ENCODE measurements around the gene TP53I13. TPM values are rescaled to one million over a fixed set of nuclear protein-coding genes. Genes with fewer than 3 reads are reported as not detected.
A peak's percentile ranks its signal among the peaks of the same experiment; 100 is the strongest.

TP53I13 gene
- total and polyA plus RNA-seq, 10 donors = 39.5 to 209 (median 72.0) TPM

- Histone ChIP-seq H3K4me1 (peaks cover 36 to 83% (median 70%) of the 10 kb centered on the region in 6 donors), H3K4me3 (peak overlapping the region; percentile 62 to 95 (median 75)), H3K9me3 (no peaks in the 10 kb centered on the region), H3K27ac (peak overlapping the region; percentile 80 to 93 (median 90)), H3K27me3 (replicated peaks in 1 of 7) (peaks cover 0 to 3% (median 0%) of the 10 kb centered on the region in 7 donors), H3K36me3 (peaks cover 0 to 15% (median 0%) of the 10 kb centered on the region in 6 donors)
- TF ChIP-seq CTCF (IDR thresholded peaks at IDR 0.05 in 8 of 11, conservative IDR thresholded peaks at IDR 0.05 in 3 of 11) (no peak), POLR2AphosphoS5 (IDR thresholded peaks at IDR 0.05) (no peak)
- 0% methylated on average over 19 to 27 of the region's 27 CpGs for WGBS, 5 donors
- intact Hi-C loops (cut with DNase I; ENCODE audit: low total_unique reads) = no loop called here
- no peak for DNase-seq
Observed at GRCh38 chr17:29567304-29567553, 1.3 kb upstream of the TP53I13 start.

- H3K27me3 ChIP-seq (replicated peaks in 1 of 7) = peaks cover 0 to 3% (median 0%) of the 10 kb centered on the region in 7 donors
- no peaks in the 10 kb centered on the region for H3K9me3 ChIP-seq
- peak overlapping the region; percentile 80 to 93 (median 90) for H3K27ac ChIP-seq
- intact Hi-C loops (cut with DNase I; ENCODE audit: low total_unique reads) = no loop called here
- TF ChIP-seq POLR2AphosphoS5 (IDR thresholded peaks at IDR 0.05) (peak in 1 of 3 donors; percentile 58), POLR2A (IDR thresholded peaks at IDR 0.05) (no peak), CTCF (IDR thresholded peaks at IDR 0.05 in 8 of 11, conservative IDR thresholded peaks at IDR 0.05 in 3 of 11) (peak in 10 of 11 experiments; percentile 17 to 78 (median 52))
- whole genome bisulfite sequencing, 5 donors = 0 to 3% (median 1%) methylated on average over 30 to 63 of the region's 63 CpGs
- H3K4me1 ChIP-seq = peaks cover 34 to 83% (median 70%) of the 10 kb centered on the region in 6 donors
- peak overlapping the region; percentile 62 to 95 (median 75) for H3K4me3 ChIP-seq
- peak; percentile 96 for DNase-seq
- H3K36me3 ChIP-seq = peaks cover 0 to 13% (median 0%) of the 10 kb centered on the region in 6 donors
Observed at GRCh38 chr17:29567554-29568330, 759 bp upstream of the TP53I13 start.

DNA sequence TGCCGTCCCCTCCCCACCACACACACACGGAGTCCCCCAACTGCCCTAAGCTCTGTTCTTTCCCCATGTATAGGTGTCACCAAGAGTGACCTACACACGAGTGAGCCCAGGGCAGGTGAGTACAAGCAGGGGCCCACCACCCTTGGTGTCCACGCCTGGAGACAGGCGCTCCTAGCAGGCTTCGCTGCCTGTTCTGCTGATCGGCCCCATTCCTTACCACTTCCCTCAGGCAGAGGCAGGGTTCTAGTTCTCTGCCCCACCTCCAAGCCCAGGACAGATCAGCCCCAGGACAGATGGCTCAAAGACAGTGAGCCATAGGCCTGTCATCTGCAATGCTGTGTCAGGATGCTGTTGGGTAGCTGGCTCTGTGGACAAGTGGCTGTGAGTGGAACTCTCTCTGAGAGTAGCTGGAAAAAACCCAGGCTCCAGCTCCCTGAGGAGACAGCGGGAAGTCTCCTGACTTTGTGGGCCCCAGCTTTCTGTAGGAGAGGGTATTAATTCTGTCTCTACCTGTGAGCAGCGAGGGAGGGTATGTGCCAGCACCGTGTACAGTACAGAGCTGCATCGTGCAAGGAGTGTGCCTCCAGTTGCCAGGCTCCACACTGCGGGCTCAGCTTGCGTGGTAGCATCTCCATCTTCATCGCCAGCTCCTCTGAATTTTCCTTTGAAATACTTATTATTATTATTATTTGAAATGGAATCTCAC is 897 bp downstream of the TP53I13 start:
- intact Hi-C loops (cut with DNase I; ENCODE audit: low total_unique reads) = no loop called here
- Histone ChIP-seq H3K4me3 (peak overlapping the region in 7 of 8 donors; percentile 68 to 95 (median 79)), H3K4me1 (peaks cover 22 to 82% (median 61%) of the 10 kb centered on the region in 6 donors), H3K36me3 (peaks cover 0 to 27% (median 8%) of the 10 kb centered on the region in 6 donors), H3K27ac (peak overlapping the region in 7 of 8 donors; percentile 81 to 93 (median 91)), H3K27me3 (replicated peaks in 1 of 7) (peaks cover 0 to 3% (median 0%) of the 10 kb centered on the region in 7 donors), H3K9me3 (no peaks in the 10 kb centered on the region)
- DNase-seq = peak; percentile 65
- 64 to 74% (median 69%) methylated on average over 14 of the region's 14 CpGs for WGBS, 5 donors
- TF ChIP-seq POLR2AphosphoS5 (IDR thresholded peaks at IDR 0.05) (no peak), POLR2A (IDR thresholded peaks at IDR 0.05) (no peak), CTCF (IDR thresholded peaks at IDR 0.05 in 8 of 11, conservative IDR thresholded peaks at IDR 0.05 in 3 of 11) (no peak)

GRCh38 chr17:29570521-29570920 is 2.0 kb downstream of the TP53I13 start:
- H3K4me1 ChIP-seq = peaks cover 13 to 82% (median 54%) of the 10 kb centered on the region in 6 donors
- peak; percentile 46 for DNase-seq
- no peaks in the 10 kb centered on the region for H3K9me3 ChIP-seq
- peaks cover 0 to 3% (median 0%) of the 10 kb centered on the region in 7 donors for H3K27me3 ChIP-seq (replicated peaks in 1 of 7)
- 91 to 98% (median 94%) methylated on average over 7 of the region's 7 CpGs for WGBS, 5 donors
- TF ChIP-seq POLR2A (IDR thresholded peaks at IDR 0.05) = no peak
- no peak for TF ChIP-seq POLR2AphosphoS5 (IDR thresholded peaks at IDR 0.05)
- no peak for TF ChIP-seq CTCF (IDR thresholded peaks at IDR 0.05 in 8 of 11, conservative IDR thresholded peaks at IDR 0.05 in 3 of 11)
- no peak overlapping the region for H3K4me3 ChIP-seq
- H3K36me3 ChIP-seq = peaks cover 0 to 39% (median 18%) of the 10 kb centered on the region in 6 donors
- intact Hi-C loops (cut with DNase I; ENCODE audit: low total_unique reads) = no loop called here
- no peak overlapping the region for H3K27ac ChIP-seq

Data from spleen (tissue), 11 donors.